SU-DHL-6 (cell line): Measurements from ENCODE around the gene TM9SF1.
A peak's percentile ranks its signal among the peaks of the same experiment; 100 is the strongest.

Experiments used
- H2AFZ ChIP-seq: fragments of 200-600 bp; sonication (generic); 2 replicates; pipeline ENCODE4 v1.6.1; 2014; ENCODE audit warnings: low read depth, mild to moderate bottlenecking, moderate library complexity, mixed read lengths, antibody characterized with exemption, low read length; ENCODE audit not compliant: severe bottlenecking
- H3F3A ChIP-seq: fragments of 200-600 bp; shearing (Covaris generic); 2 replicates; pipeline ENCODE4 v1.6.0; 2016; ENCODE audit warnings: antibody characterized with exemption, mild to moderate bottlenecking; ENCODE audit not compliant: insufficient read depth
- H3K27ac ChIP-seq: fragments of 200-600 bp; sonication (generic); 2 replicates; pipeline ENCODE4 v1.5.1; 2016; ENCODE audit warnings: low read depth, mild to moderate bottlenecking, low read length, moderate library complexity, mixed read lengths
- H3K27me3 ChIP-seq: fragments of 200-600 bp; sonication (generic), shearing (Covaris generic); 2 replicates; pipeline ENCODE4 v1.6.0; 2014; ENCODE audit warnings: mild to moderate bottlenecking, low read length
- H3K36me3 ChIP-seq: fragments of 200-600 bp; sonication (generic); 2 replicates; pipeline ENCODE4 v1.6.1; 2014; ENCODE audit warnings: mild to moderate bottlenecking, low read length, mixed read lengths
- H3K4me2 ChIP-seq: fragments of 300-600, 200-600 bp; shearing (Covaris generic), sonication (generic); 2 replicates; pipeline ENCODE4 v1.6.0; 2014; ENCODE audit warnings: low read length, low read depth, mild to moderate bottlenecking; ENCODE audit not compliant: poor library complexity, severe bottlenecking
- H3K4me3 ChIP-seq: fragments of 200-600 bp; sonication (generic); 2 replicates; pipeline ENCODE4 v1.5.1; 2014; ENCODE audit warnings: antibody characterized with exemption, low read length, mild to moderate bottlenecking, mixed read lengths; ENCODE audit not compliant: insufficient read depth, poor library complexity, severe bottlenecking
- H3K79me2 ChIP-seq: fragments of 200-600 bp; sonication (generic); 2 replicates; pipeline ENCODE4 v1.6.1; 2014; ENCODE audit warnings: mild to moderate bottlenecking, low read length, moderate library complexity; ENCODE audit not compliant: insufficient read depth
- H3K9ac ChIP-seq: fragments of 200-600 bp; sonication (generic); 2 replicates; pipeline ENCODE4 v1.7.0; 2014; ENCODE audit warnings: mild to moderate bottlenecking, low read length
- H3K9me2 ChIP-seq: fragments of 200-600 bp; sonication (generic); replicated peaks from 2 replicates; pipeline ENCODE4 v1.6.1; 2014; ENCODE audit warnings: low read length; ENCODE audit not compliant: insufficient read depth
- H3K9me3 ChIP-seq: fragments of 200-600 bp; sonication (generic); 2 replicates; pipeline ENCODE4 v1.6.1; 2014; ENCODE audit warnings: low read length, mixed read lengths; ENCODE audit not compliant: insufficient read depth
- H4K20me1 ChIP-seq: fragments of 200-600 bp; sonication (generic); 2 replicates; pipeline ENCODE4 v1.6.1; 2014; ENCODE audit warnings: low read depth, mild to moderate bottlenecking, antibody characterized with exemption, low read length, moderate library complexity, mixed read lengths
- EZH2phosphoT487 ChIP-seq: fragments of 200-600 bp; sonication (generic), shearing (Covaris generic); conservative IDR thresholded peaks from 2 replicates; pipeline ENCODE4 v1.6.1; 2018; ENCODE audit warnings: mild to moderate bottlenecking, antibody characterized with exemption, low read length, moderate library complexity, mixed read lengths
- TF ChIP-seq, protein P1 (sequence below): fragments of 200-600 bp; sonication (generic); IDR thresholded peaks from one replicate; pipeline ENCODE4 v1.5.1; 2017; ENCODE audit warnings: antibody characterized with exemption, mild to moderate bottlenecking, low read length, moderate library complexity; ENCODE audit not compliant: insufficient read depth, poor library complexity, severe bottlenecking

Gene TM9SF1

DNA sequence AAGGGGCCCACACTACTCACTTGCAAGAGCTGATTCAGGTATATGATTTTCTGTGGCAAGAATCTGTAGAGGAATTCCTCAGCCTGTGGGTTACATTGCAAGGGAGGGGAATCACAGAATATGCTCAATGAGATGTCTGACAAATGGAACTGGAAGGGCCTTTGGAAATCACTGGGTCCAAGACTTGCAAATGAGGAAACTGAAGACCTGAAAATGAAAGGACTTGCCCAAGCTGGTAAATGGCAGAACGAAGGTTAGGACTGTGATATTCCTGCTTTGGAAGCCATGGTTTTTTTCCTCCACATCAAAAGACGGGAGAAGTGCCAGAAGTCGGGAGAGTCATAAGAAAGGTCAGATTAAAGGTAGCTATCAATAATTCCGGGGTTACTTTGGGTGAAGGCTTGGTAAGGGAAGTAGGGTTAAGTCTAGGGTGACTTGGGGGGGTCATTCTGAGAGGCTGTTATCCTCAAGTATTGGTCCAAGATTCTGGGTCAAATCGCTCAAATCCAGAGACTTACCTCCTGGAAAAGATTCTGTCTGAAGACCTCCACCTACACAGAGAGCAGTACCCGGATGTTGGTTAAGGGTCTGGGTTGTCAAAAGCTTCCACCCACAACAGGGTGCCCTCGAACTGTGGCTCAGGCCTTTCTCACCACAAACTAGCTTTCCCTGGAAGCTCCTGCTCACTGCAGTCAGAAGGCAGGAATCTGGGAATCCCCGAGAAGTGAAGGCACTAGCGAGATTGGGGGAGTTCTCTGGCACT, 49.4 kb downstream of the TM9SF1 start:
- peak overlapping the region; percentile 96 for H3K4me2 ChIP-seq
- H3K4me3 ChIP-seq, result peak overlapping the region; percentile 95
- H3K27me3 ChIP-seq, result no peaks in the 10 kb centered on the region
- H4K20me1 ChIP-seq, result no peaks in the 10 kb centered on the region
- peak overlapping the region; percentile 81 for H3K27ac ChIP-seq
- no peak for TF ChIP-seq EZH2phosphoT487
- TF ChIP-seq, protein P1, sequence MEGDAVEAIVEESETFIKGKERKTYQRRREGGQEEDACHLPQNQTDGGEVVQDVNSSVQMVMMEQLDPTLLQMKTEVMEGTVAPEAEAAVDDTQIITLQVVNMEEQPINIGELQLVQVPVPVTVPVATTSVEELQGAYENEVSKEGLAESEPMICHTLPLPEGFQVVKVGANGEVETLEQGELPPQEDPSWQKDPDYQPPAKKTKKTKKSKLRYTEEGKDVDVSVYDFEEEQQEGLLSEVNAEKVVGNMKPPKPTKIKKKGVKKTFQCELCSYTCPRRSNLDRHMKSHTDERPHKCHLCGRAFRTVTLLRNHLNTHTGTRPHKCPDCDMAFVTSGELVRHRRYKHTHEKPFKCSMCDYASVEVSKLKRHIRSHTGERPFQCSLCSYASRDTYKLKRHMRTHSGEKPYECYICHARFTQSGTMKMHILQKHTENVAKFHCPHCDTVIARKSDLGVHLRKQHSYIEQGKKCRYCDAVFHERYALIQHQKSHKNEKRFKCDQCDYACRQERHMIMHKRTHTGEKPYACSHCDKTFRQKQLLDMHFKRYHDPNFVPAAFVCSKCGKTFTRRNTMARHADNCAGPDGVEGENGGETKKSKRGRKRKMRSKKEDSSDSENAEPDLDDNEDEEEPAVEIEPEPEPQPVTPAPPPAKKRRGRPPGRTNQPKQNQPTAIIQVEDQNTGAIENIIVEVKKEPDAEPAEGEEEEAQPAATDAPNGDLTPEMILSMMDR, result no peak
- H3K79me2 ChIP-seq, result peaks cover 27% of the 10 kb centered on the region
- no peaks in the 10 kb centered on the region for H3K9me3 ChIP-seq
- H3K9ac ChIP-seq, result peak overlapping the region; percentile 91
- H3F3A ChIP-seq, result peaks cover 10% of the 10 kb centered on the region; the same call in 1 of the 2 replicates
- peak overlapping the region; percentile 25 for H2AFZ ChIP-seq
- H3K36me3 ChIP-seq, result 0 out of 2 replicates have a peak, but pooled peaks cover 6% of the 10 kb centered on the region
- H3K9me2 ChIP-seq, result no peaks in the 10 kb centered on the region

DNA sequence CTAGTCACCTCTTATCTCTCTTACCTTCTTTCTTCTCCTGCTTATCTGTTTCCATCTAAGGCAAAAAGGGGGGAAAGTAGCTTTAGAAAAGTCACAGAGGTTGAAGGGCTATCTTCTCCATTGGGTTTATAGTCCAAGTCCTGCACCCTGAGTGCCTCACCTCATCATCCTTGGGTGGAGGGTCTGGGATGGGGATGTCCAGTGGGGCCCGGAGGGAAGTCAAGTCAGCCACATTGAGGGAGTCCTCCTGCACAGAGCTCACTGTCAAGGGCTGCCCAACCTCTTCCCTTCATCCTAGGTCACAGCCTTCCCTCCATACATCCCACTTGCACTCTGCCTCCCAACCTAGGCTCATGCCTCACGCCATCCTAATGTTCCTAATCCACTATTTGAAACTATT, 50.0 kb downstream of the TM9SF1 start:
- no peak overlapping the region for H3K27ac ChIP-seq
- H3K9me3 ChIP-seq, result no peaks in the 10 kb centered on the region
- peaks cover 34% of the 10 kb centered on the region for H3K79me2 ChIP-seq
- H2AFZ ChIP-seq, result no peak overlapping the region
- TF ChIP-seq, protein P1, result no peak
- no peak for TF ChIP-seq EZH2phosphoT487
- H3K4me3 ChIP-seq, result peak overlapping the region; percentile 95
- no peaks in the 10 kb centered on the region for H3K27me3 ChIP-seq
- H3F3A ChIP-seq, result peaks cover 10% of the 10 kb centered on the region; the same call in 1 of the 2 replicates
- H3K4me2 ChIP-seq, result peak overlapping the region; percentile 96
- H3K9ac ChIP-seq, result peak overlapping the region; percentile 91
- H3K36me3 ChIP-seq, result 0 out of 2 replicates have a peak, but pooled peaks cover 6% of the 10 kb centered on the region
- no peaks in the 10 kb centered on the region for H3K9me2 ChIP-seq
- H4K20me1 ChIP-seq, result no peaks in the 10 kb centered on the region

DNA sequence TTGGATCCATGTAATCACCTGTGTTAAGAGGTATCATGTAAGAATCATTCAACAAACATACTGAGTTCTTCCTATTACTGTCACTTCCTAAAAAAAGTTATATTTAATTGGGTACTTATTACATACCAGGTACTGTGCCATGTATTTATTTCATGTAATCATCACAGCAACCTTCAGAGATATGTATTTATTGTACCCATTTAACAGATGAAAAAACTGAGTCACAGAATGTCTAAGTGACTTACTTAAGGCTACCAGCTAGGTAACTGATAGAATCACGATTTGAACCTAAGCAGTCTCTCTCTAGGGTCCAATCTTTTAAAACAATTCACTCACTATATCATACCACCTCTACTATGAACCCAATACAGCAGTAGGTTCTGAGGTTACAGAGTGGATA, 50.8 kb downstream of the TM9SF1 start:
- Histone ChIP-seq H3K9me2 (no peaks in the 10 kb centered on the region), H3K4me2 (no peak overlapping the region), H3F3A (peaks cover 15% of the 10 kb centered on the region), H3K27ac (no peak overlapping the region), H3K79me2 (peaks cover 38% of the 10 kb centered on the region), H3K9ac (no peak overlapping the region), H3K4me3 (no peak overlapping the region), H3K9me3 (no peaks in the 10 kb centered on the region), H3K36me3 (0 out of 2 replicates have a peak, but pooled peaks cover 6% of the 10 kb centered on the region), H3K27me3 (no peaks in the 10 kb centered on the region), H4K20me1 (no peaks in the 10 kb centered on the region), H2AFZ (no peak overlapping the region)
- TF ChIP-seq, protein P1, result no peak
- no peak for TF ChIP-seq EZH2phosphoT487
